Measurements from ENCODE around the gene PUSL1. TPM values are rescaled to one million over a fixed set of nuclear protein-coding genes. Genes with fewer than 3 reads are reported as not detected.

The PUSL1 gene
- total and polyA plus RNA-seq, 2 donors from 2014 or later, result 12.6 to 13.9 TPM

DNA sequence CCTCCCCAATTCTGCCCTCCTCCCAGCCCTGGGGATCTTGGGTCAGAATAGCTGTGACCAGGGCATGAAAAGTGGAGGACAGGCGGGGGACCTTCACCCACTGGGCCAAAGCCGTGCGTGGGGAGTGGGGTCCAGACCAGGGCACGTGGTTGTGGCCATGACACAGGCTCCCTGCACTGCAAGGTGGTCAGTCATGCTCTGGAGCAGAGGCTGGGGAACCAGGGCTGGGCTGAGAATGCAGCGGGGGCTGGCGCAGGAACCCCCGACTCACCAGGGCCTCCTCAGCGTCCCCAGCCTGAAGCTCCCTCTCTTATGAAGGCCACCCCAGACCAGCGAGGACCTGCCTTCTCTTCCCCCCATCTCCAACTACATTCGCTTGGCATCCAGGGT is 38.1 kb downstream of the PUSL1 start:
- Histone ChIP-seq H3K9ac (ENCODE audit: low read length in 3 of 3) (no peak overlapping the region), H3K9me3 (ENCODE audit: control insufficient read depth in 2 of 3, insufficient read depth in 1 of 3, low read length in 3 of 3) (no peaks in the 10 kb centered on the region), H3K4me1 (ENCODE audit: control insufficient read depth in 2 of 3, insufficient read depth in 2 of 3, low read depth in 1 of 3, low read length in 3 of 3) (peaks cover 0 to 24% (median 0%) of the 10 kb centered on the region in 3 donors), H3K4me3 (ENCODE audit: low read length in 3 of 3) (no peak overlapping the region), H3K36me3 (ENCODE audit: control insufficient read depth in 2 of 3, insufficient read depth in 3 of 3, low read length in 3 of 3) (peaks cover 0 to under 1% (median 0%) of the 10 kb centered on the region in 3 donors), H3K27me3 (ENCODE audit: control insufficient read depth, insufficient read depth, low read length) (no peaks in the 10 kb centered on the region), H3K27ac (ENCODE audit: low read depth in 2 of 2, low read length in 2 of 2) (no peak overlapping the region)
- intact Hi-C loops (cut with DNase I), result no loop called here
- FAIRE-seq (no peak), DNase-seq (no peak)
- TF ChIP-seq, protein P1, sequence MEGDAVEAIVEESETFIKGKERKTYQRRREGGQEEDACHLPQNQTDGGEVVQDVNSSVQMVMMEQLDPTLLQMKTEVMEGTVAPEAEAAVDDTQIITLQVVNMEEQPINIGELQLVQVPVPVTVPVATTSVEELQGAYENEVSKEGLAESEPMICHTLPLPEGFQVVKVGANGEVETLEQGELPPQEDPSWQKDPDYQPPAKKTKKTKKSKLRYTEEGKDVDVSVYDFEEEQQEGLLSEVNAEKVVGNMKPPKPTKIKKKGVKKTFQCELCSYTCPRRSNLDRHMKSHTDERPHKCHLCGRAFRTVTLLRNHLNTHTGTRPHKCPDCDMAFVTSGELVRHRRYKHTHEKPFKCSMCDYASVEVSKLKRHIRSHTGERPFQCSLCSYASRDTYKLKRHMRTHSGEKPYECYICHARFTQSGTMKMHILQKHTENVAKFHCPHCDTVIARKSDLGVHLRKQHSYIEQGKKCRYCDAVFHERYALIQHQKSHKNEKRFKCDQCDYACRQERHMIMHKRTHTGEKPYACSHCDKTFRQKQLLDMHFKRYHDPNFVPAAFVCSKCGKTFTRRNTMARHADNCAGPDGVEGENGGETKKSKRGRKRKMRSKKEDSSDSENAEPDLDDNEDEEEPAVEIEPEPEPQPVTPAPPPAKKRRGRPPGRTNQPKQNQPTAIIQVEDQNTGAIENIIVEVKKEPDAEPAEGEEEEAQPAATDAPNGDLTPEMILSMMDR (IDR thresholded peaks at IDR 0.05; ENCODE audit: borderline replicate concordance, extremely low read depth, insufficient read depth), result no peak

DNA sequence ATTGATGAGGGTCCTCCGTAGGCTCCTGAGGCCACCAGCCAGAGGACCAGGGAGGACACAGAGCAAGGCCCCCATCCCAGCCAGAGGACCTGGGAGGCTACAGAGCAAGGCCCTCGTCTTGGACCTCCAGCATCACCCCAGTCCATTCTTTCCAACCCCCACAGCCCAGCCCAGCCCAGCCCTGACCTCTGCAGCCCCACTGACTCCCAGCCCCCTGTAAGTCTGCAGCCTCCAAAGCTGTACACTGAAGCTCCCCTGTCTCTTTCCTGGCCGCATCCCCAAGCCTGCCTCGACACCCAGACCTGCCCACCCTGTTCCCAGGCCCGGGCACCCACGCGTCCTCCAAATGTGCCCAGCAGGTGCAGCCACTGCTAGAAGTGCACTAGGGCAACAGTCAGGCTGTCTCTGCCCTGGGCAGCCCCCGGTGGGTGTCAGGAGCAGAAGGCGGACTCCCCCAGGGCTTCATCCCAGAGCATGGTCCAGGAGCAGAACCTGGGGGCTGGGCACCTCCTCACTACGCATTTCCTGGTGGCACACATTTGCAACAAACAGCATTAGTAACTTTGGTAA is 38.7 kb downstream of the PUSL1 start:
- H3K4me3 ChIP-seq (ENCODE audit: low read length in 3 of 3), result peak overlapping the region in 1 of 3 donors; percentile 76
- peak overlapping the region in 1 of 3 donors; percentile 78 for H3K9ac ChIP-seq (ENCODE audit: low read length in 3 of 3)
- H3K27ac ChIP-seq (ENCODE audit: low read depth in 2 of 2, low read length in 2 of 2), result peak overlapping the region; percentile 81 to 82
- no peaks in the 10 kb centered on the region for H3K36me3 ChIP-seq (ENCODE audit: control insufficient read depth in 2 of 3, insufficient read depth in 3 of 3, low read length in 3 of 3)
- TF ChIP-seq, protein P1 (IDR thresholded peaks at IDR 0.05; ENCODE audit: borderline replicate concordance, extremely low read depth, insufficient read depth), result no peak
- DNase-seq, result peak in 1 of 5 donors; percentile 64
- no peaks in the 10 kb centered on the region for H3K9me3 ChIP-seq (ENCODE audit: control insufficient read depth in 2 of 3, insufficient read depth in 1 of 3, low read length in 3 of 3)
- peaks cover 0 to 26% (median 0%) of the 10 kb centered on the region in 3 donors for H3K4me1 ChIP-seq (ENCODE audit: control insufficient read depth in 2 of 3, insufficient read depth in 2 of 3, low read depth in 1 of 3, low read length in 3 of 3)
- FAIRE-seq, result no peak
- intact Hi-C loops (cut with DNase I), result no loop called here
- no peaks in the 10 kb centered on the region for H3K27me3 ChIP-seq (ENCODE audit: control insufficient read depth, insufficient read depth, low read length)

DNA sequence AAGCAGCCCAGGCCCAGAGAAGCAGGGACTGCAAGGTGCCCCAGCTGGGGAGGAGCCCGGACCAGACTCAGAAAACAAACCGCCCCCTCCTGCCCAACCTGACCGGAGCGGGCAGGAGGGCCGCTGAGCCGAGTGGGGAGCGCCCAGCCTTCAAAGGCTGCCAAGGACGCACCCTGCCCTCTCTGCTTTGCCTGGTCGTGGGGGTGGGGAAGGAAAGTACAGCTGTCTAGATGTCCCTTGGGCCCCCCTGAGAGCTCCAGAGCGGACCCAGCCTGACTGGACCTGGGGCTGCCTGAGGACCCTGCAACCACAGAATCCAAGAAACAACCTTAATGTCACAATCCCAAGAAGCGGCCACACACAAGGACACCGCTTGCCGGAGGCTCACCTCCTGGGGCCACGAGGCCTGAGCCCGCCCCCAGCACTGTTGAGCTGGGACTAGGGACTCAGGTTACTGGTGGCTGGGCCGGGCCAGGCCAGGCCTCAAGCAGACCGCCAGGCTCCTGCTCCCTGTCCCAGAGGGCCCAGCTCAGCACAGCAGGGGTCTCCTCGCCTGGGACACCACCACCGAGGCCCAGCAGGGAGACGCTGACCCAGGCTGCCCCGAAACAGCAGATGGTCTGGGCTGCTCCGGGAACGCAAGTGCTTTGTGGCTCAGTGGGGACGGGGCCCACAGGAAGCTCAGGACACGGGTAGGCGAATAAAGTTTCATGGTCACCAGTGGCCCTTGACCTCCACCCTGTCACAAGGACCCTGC is 39.4 kb downstream of the PUSL1 start:
- Histone ChIP-seq H3K9ac (ENCODE audit: low read length in 3 of 3) (peak overlapping the region in 2 of 3 donors; percentile 77 to 78), H3K4me1 (ENCODE audit: control insufficient read depth in 2 of 3, insufficient read depth in 2 of 3, low read depth in 1 of 3, low read length in 3 of 3) (peaks cover 0 to 30% (median 0%) of the 10 kb centered on the region in 3 donors), H3K4me3 (ENCODE audit: low read length in 3 of 3) (peak overlapping the region; percentile 12 to 76 (median 70)), H3K27me3 (ENCODE audit: control insufficient read depth, insufficient read depth, low read length) (no peaks in the 10 kb centered on the region), H3K9me3 (ENCODE audit: control insufficient read depth in 2 of 3, insufficient read depth in 1 of 3, low read length in 3 of 3) (no peaks in the 10 kb centered on the region), H3K36me3 (ENCODE audit: control insufficient read depth in 2 of 3, insufficient read depth in 3 of 3, low read length in 3 of 3) (no peaks in the 10 kb centered on the region), H3K27ac (ENCODE audit: low read depth in 2 of 2, low read length in 2 of 2) (peak overlapping the region; percentile 81 to 82)
- no peak for FAIRE-seq
- DNase-seq, result peak in 4 of 5 donors; percentile 35 to 82 (median 47)
- intact Hi-C loops (cut with DNase I), result no loop called here
- TF ChIP-seq, protein P1 (IDR thresholded peaks at IDR 0.05; ENCODE audit: borderline replicate concordance, extremely low read depth, insufficient read depth), result no peak

Measured in kidney (tissue), 14 donors.